Stimulated activated effector memory CD8-positive, alpha-beta T cell treated with anti-CD3 and anti-CD28 coated beads, Interleukin-12 subunit alpha, Interleukin-12 subunit beta, amount 100 ng/mL, for 72 hours (primary cell): ENCODE measurements around the gene ZNF10.

Source experiments
- ATAC-seq: fragments of 150-1000 bp; cut with Tn5 transposase; 2 replicates; pipeline ENCODE4 v1.10.0; 2021
- DNase-seq, 2 donors: peaks; one replicate each; pipeline ENCODE4 v3.0.0; 2021 to 2022; ENCODE audit warnings: low spot score in 2 of 2
- H3K27ac Mint-ChIP-seq: one replicate; pipeline ENCODE4 v1.8.0; 2022; ENCODE audit warnings: mild to moderate bottlenecking, mixed read lengths
- H3K36me3 Mint-ChIP-seq: one replicate; pipeline ENCODE4 v1.8.0; 2022; ENCODE audit warnings: mild to moderate bottlenecking, mixed read lengths
- H3K4me1 Mint-ChIP-seq: one replicate; pipeline ENCODE4 v1.8.0; 2022; ENCODE audit warnings: mixed read lengths
- H3K4me3 Mint-ChIP-seq: one replicate; pipeline ENCODE4 v1.8.0; 2022; ENCODE audit warnings: mild to moderate bottlenecking, mixed read lengths
- H3K9me3 Mint-ChIP-seq: one replicate; pipeline ENCODE4 v1.8.0; 2022; ENCODE audit warnings: mixed read lengths

Gene ZNF10

DNA sequence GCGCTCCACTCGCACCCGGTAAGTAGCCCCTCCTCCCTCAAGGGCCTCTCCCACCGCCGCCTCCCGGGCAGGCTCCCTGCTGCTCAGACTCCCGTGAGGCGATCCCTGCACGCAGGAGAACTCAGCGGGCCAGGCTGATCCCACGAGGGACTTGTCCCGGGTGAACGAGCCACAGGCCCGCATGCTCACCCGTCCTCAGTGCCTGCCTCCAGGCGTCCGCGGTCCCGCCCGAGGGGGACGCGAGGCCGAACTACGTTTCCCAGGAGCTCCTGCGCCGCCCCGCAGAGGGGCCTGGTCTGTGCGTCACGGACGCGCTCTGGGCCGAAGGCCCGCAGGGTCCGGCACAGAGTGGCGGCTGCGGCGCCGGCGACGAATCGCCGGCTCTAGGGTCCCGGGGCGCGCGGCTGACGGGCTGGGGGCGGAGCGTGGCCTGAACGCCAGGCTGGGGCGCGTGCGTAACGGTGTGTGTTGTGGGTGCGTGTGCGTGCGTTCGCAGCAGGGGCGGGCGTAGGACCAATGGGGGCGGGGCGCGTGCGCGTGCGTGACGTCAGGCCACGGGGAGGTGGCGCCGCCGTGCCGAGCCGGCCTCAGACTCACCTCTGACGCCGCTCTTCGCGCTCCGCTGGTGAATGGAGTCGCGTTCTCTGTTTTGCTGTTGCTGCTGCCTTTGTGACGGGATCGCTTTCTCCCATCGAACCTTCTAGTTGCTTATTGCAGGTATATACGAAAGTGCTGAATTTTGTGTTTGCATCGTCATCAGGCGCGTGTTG is at the start of gene ZNF10, which contains the start of gene ZNF891:
Gene ZNF10 (plus strand): TSS at position 590 of the 770 bp plus-strand sequence. CDS start 13,866 bp downstream, outside the sequence.
Gene ZNF891 (minus strand): TSS at position 237 of the 770 bp plus-strand sequence. CDS start 8,356 bp downstream, outside the sequence.
- Mint-ChIP-seq H3K4me3 (peak within 1 kb of the TSS; percentile 96), H3K27ac (peak within 1 kb of the TSS; percentile 98), H3K4me1 (peaks cover 22% of the 10 kb centered on the region), H3K9me3 (peaks cover 22% of the 10 kb centered on the region), H3K36me3 (peaks cover 56% of the 10 kb centered on the region)
- DNase-seq (peak; percentile 94 to 97), ATAC-seq (peak; percentile 94)

DNA sequence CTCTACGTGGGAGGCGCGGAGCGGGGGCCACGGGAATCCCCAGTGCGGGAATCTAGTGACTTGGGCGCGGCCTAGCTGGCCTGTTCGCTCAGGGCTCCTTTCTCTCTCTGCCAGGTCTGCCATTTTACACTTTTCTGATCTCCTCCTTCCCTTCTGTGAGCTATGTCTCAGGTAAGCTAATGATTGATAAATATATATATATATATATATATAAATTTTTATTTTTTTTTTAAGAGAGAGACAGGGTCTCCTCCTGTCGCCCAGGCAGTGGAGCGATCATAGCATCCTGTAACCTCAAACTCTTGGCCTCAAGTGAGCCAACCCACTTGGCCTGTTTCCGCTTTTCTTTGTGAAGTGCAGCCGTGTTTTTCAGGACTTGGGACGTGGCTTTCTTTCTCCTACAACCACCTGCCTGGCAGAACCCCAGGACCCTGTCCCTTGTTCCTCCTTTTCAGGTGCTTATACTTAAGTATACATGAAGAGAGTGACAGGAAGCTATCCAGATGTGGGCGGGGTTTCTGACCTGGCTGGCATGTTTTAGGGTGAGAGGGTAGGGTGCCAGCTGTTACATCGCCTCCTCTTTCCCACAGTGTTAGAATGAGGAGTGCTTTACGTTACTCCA is 49.2 kb upstream of the ZNF10 start:
- DNase-seq (no peak), ATAC-seq (no peak)
- Mint-ChIP-seq H3K36me3 (peaks cover 37% of the 10 kb centered on the region), H3K4me3 (no peak overlapping the region), H3K9me3 (peaks cover 19% of the 10 kb centered on the region), H3K4me1 (peaks cover 6% of the 10 kb centered on the region), H3K27ac (no peak overlapping the region)

DNA sequence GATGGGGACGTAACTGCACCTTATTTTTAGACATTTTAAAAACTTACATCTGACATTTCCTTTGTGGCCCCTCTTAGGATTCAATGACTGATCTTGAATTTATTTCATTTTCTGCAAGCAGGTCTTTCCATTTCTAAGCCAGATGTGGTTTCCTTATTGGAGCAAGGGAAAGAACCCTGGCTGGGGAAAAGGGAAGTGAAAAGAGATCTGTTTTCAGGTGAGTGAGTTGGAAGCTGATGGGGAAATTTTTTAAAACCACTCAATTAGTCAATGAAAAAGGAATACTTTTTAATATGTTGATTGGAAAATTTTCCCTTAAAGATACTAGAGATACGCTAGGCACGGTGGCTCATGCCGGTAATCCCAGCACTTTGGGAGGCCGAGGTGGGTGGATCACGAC is 47.1 kb upstream of the ZNF10 start:
- H3K27ac Mint-ChIP-seq = no peak overlapping the region
- H3K4me1 Mint-ChIP-seq = peaks cover 6% of the 10 kb centered on the region
- DNase-seq (no peak), ATAC-seq (no peak)
- peaks cover 58% of the 10 kb centered on the region for H3K36me3 Mint-ChIP-seq
- no peak overlapping the region for H3K4me3 Mint-ChIP-seq
- H3K9me3 Mint-ChIP-seq = peaks cover 22% of the 10 kb centered on the region

DNA sequence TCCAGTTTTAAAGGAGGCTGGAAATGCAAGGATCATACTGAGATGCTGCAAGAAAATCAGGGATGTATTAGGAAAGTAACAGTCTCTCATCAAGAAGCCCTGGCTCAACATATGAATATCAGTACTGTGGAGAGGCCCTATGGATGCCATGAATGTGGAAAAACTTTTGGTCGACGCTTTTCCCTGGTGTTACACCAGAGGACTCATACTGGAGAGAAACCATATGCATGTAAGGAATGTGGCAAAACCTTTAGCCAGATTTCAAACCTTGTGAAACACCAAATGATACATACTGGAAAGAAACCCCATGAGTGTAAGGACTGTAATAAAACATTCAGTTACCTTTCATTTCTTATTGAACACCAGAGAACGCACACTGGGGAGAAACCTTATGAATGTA is 24.8 kb upstream of the ZNF10 start:
- ATAC-seq (no peak), DNase-seq (no peak)
- Mint-ChIP-seq H3K36me3 (peaks cover 67% of the 10 kb centered on the region), H3K27ac (no peak overlapping the region), H3K9me3 (peaks cover 40% of the 10 kb centered on the region), H3K4me3 (no peak overlapping the region), H3K4me1 (no peaks in the 10 kb centered on the region)

DNA sequence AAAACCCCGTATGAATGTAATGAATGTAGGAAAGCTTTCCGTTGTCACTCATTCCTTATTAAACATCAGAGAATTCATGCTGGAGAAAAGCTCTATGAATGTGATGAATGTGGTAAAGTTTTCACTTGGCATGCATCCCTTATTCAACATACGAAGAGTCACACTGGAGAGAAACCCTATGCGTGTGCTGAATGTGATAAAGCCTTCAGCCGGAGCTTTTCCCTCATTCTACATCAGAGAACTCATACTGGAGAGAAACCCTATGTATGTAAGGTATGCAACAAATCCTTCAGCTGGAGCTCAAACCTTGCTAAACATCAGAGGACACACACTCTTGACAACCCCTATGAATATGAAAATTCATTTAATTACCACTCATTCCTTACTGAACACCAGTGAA is 24.2 kb upstream of the ZNF10 start:
- no peaks in the 10 kb centered on the region for H3K4me1 Mint-ChIP-seq
- H3K4me3 Mint-ChIP-seq = no peak overlapping the region
- H3K36me3 Mint-ChIP-seq = peaks cover 61% of the 10 kb centered on the region
- H3K27ac Mint-ChIP-seq = no peak overlapping the region
- H3K9me3 Mint-ChIP-seq = peaks cover 40% of the 10 kb centered on the region
- ATAC-seq (no peak), DNase-seq (no peak)

DNA sequence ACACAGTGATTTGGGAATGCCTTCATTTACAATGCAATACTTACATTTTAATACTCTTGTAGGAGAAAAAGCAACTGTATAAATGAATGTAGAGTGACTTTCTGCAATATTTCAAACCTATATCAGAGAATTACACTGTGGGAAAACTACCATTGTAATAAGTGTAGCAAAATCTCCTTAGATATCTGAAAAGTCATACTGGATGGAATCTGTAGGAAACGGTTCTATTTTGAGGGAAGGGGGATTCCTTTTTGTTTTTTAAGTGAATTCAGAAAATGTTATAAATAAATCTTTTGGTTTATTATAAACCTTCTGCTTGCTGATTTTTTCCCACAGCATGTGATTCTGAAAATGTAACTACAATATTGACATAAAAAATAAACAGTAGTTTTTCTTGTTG is 23.3 kb upstream of the ZNF10 start:
- Mint-ChIP-seq H3K9me3 (peaks cover 39% of the 10 kb centered on the region), H3K4me1 (no peaks in the 10 kb centered on the region), H3K27ac (no peak overlapping the region), H3K36me3 (peaks cover 52% of the 10 kb centered on the region), H3K4me3 (no peak overlapping the region)
- no peak for ATAC-seq
- DNase-seq = no peak

DNA sequence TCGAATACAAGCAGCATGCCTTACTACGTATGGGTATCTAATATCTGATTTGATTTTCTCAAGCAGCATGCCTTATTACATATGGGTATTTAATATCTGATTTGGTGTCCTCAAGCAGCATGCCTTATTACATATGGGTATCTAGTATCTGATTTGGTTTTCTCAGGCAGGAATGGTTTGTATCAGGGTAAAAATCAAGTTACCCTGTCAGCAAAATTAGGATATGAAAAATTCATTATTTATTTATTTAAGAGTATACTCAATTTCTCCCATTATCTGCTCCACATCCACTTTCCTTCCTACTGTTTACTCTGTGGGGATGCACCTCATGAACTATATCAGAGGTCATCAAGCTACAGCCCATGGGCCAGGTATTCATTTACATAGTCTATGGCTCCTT is 22.3 kb upstream of the ZNF10 start:
- Mint-ChIP-seq H3K9me3 (peaks cover 37% of the 10 kb centered on the region), H3K4me3 (no peak overlapping the region), H3K36me3 (peaks cover 42% of the 10 kb centered on the region), H3K27ac (no peak overlapping the region), H3K4me1 (no peaks in the 10 kb centered on the region)
- DNase-seq (no peak), ATAC-seq (no peak)

DNA sequence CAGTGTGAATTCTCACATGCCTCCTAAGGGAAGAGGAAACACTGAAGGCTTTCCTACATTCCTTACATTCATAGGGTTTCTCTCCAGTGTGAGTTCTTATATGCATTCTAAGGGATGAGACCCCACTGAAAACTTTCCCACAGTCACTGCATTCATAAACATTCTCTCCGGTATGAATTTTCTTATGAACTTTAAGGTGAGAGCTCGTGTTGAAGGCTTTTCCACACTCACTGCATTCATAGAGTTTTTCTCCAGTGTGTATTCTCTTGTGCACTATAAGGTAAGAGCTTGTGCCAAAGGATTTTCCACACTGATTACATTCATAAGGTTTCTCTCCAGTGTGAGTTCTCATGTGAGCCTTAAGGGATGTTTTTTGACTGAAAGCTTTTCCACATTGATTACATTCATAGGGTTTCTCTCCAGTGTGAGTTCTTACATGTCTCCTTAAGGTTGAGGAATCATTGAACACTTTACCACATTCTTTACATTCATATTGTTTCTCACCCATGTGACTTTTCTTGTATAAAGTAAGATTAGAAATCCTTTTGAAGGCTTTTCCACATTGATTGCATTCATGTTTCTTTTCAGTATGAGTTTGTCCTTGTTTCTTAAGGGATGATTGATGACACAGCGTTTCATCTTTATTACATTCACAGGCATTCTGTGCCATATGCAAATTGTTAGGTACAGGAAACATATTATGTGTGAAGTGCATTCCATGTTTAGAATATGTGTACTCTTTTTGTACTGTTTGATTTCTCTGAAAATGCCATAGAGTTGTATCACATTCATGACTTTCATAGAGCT is 9.8 kb upstream of the ZNF10 start:
- peaks cover 14% of the 10 kb centered on the region for H3K36me3 Mint-ChIP-seq
- H3K4me3 Mint-ChIP-seq = no peak overlapping the region
- peaks cover 38% of the 10 kb centered on the region for H3K9me3 Mint-ChIP-seq
- no peak for DNase-seq
- ATAC-seq = no peak
- no peak overlapping the region for H3K27ac Mint-ChIP-seq
- no peaks in the 10 kb centered on the region for H3K4me1 Mint-ChIP-seq

DNA sequence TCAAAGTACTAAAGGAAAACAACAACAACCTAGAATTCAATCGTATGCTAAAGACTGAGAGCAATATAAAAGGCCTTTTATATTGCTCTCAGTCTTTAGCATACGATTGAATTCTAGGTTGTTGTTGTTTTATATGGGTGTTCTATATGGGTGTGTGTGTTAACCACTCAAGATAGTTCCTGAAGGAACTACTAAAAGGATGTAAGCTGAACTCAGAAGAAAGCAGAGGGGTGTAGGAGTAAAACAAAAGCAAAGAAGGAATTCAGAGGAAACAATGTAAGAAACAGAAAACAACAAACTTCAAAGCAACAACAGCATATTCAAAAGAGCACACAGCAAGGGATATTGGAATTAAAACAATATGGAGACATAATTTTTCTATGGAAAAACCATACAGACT is 5.8 kb upstream of the ZNF10 start:
- peaks cover 23% of the 10 kb centered on the region for H3K9me3 Mint-ChIP-seq
- H3K4me3 Mint-ChIP-seq = no peak overlapping the region
- H3K36me3 Mint-ChIP-seq = peaks cover 46% of the 10 kb centered on the region
- H3K27ac Mint-ChIP-seq = no peak overlapping the region
- H3K4me1 Mint-ChIP-seq = peaks cover 5% of the 10 kb centered on the region
- DNase-seq (no peak), ATAC-seq (no peak)

DNA sequence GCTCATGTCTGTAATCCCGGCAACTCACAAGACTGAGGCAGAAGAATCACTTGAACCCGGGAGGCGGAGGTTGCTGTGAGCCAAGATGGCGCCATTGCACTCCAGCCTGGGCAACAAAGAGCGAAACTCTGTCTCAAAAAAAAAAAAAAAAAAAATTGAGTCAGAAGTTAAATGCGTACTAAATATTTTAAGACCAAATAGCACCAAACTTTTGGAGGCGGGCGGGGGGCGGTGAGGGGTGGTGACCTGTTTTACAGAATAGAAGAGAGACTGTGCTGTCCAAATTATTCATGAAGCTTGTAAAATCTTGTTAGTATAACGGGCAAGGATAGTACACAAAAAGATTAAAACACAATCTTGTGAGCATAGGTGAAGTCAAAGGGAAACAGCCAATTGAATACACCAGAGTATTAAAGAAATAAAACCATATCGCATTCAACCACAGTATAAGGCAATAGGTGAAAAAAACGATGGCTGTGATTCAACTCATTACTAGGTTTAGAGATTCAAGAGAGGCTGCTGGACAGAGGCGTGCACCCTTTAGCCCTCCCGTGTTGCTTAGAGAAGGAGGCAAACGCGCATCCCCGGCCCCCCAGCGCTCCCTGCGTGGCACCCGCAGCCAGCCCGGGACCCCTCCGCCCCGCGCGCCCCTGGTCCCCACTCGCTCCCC is 924 bp upstream of the ZNF10 start:
- ATAC-seq (peak; percentile 33), DNase-seq (no peak)
- Mint-ChIP-seq H3K36me3 (peaks cover 51% of the 10 kb centered on the region), H3K9me3 (peaks cover 21% of the 10 kb centered on the region), H3K4me3 (peak overlapping the region; percentile 96), H3K4me1 (peaks cover 22% of the 10 kb centered on the region), H3K27ac (peak overlapping the region; percentile 98)

DNA sequence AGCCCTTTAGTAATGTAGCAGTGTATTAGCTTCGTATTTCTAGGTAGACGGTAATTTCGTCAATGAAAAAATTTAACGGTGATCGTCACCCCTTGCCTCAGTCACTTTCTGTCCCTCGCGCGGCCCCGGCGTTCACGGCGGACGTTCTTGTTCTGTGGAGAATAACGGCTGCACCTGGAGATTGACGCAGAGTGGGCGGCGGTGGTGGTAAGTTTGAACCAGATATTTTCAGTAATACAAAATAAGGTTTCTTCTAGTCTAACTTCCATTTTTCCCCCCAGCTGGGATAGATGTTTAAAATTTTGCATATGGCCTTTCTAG is 341 bp downstream of the ZNF10 start:
- no peak for DNase-seq
- peak overlapping the region; percentile 96 for H3K4me3 Mint-ChIP-seq
- peak; percentile 6 for ATAC-seq
- H3K27ac Mint-ChIP-seq = peak overlapping the region; percentile 98
- peaks cover 57% of the 10 kb centered on the region for H3K36me3 Mint-ChIP-seq
- H3K4me1 Mint-ChIP-seq = peaks cover 22% of the 10 kb centered on the region
- peaks cover 26% of the 10 kb centered on the region for H3K9me3 Mint-ChIP-seq

DNA sequence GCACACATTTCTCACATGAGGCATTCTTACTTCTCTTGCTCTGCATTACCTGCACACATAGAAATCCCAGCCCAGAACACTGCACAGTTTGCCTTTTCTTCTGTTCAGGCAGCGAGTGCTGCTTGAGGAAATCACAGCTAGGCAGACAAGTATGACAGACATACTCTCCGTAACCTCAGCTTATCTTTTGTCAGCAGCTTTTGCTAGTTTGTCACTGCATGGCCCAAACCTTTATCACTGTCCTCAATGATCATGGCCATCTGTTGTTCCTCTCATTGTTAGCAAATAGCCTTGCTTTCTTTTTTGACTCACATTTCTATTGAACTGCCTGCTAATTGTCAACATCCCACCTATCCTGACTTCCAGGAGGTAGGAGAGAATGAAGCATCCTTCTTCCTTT is 5.3 kb downstream of the ZNF10 start:
- no peak overlapping the region for H3K4me3 Mint-ChIP-seq
- H3K9me3 Mint-ChIP-seq = peaks cover 46% of the 10 kb centered on the region
- no peak overlapping the region for H3K27ac Mint-ChIP-seq
- H3K4me1 Mint-ChIP-seq = peaks cover 7% of the 10 kb centered on the region
- H3K36me3 Mint-ChIP-seq = peaks cover 34% of the 10 kb centered on the region
- DNase-seq (no peak), ATAC-seq (no peak)

DNA sequence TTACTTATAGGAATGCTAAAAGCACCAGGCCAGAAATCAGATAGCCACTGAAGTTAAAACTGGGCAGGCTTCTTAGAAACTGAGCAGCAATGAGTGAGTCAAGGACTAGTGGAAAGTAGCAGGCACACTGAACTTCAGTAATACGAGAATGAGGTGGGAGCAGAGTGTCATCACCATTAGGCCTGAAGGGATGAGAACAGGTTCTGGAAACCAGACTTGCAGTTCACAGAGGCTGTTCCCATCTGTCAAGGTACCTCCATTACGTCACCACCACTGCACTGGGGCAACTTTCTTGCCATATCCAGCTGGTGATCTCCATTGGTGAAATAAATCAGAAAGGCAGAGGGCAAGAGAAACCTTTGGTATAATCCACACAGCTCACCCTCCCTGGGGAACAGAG is 15.6 kb downstream of the ZNF10 start:
- Mint-ChIP-seq H3K36me3 (peaks cover 50% of the 10 kb centered on the region), H3K27ac (no peak overlapping the region), H3K9me3 (peaks cover 35% of the 10 kb centered on the region), H3K4me1 (no peaks in the 10 kb centered on the region), H3K4me3 (no peak overlapping the region)
- ATAC-seq (no peak), DNase-seq (no peak)

DNA sequence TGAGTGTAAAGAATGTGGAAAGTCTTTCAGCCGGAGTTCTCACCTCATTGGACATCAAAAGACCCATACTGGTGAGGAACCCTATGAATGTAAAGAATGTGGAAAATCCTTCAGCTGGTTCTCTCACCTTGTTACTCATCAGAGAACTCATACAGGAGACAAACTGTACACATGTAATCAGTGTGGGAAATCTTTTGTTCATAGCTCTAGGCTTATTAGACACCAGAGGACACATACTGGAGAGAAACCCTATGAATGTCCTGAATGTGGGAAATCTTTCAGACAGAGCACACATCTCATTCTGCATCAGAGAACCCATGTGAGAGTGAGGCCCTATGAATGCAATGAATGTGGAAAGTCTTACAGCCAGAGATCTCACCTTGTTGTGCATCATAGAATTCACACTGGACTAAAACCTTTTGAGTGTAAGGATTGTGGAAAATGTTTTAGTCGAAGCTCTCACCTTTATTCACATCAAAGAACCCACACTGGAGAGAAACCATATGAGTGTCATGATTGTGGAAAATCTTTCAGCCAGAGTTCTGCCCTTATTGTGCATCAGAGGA is 25.8 kb downstream of the ZNF10 start:
- Mint-ChIP-seq H3K4me3 (no peak overlapping the region), H3K27ac (no peak overlapping the region), H3K36me3 (peaks cover 41% of the 10 kb centered on the region), H3K4me1 (no peaks in the 10 kb centered on the region), H3K9me3 (peaks cover 55% of the 10 kb centered on the region)
- DNase-seq = no peak
- ATAC-seq = no peak

DNA sequence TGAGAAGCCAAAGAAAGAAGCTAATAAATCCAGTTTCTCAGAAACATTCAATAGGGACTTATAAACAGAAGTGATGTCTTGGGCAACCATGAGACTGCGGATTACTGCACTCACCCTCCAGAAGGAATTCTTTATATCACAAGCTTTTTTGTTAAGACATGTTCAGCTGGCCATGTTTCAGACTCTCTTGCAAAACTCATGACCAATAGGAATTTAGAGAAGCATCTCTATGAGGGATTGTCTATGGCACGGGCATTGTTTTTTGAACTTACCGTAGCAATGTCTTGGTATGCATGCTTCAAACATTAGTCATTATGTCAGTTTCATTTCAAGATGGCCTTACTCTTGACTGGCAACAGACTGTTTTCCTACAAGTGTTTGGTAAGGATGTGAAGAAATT is 35.3 kb downstream of the ZNF10 start:
- DNase-seq = no peak
- no peak for ATAC-seq
- no peaks in the 10 kb centered on the region for H3K4me1 Mint-ChIP-seq
- H3K27ac Mint-ChIP-seq = no peak overlapping the region
- H3K36me3 Mint-ChIP-seq = peaks cover 5% of the 10 kb centered on the region
- H3K9me3 Mint-ChIP-seq = peaks cover 33% of the 10 kb centered on the region
- H3K4me3 Mint-ChIP-seq = no peak overlapping the region
